Fibroblast of skin of back (primary cell): ENCODE results near the gene HSCB.
"Not testable (repeated sequence)": the region's sequence is repeated elsewhere in the genome, so short reads cannot be mapped to it uniquely, and the experiment has no call there.

ENCODE experiments used
- DNase-seq: peaks from one replicate; pipeline ENCODE4 v3.0.0-alpha.2; 2013

Gene HSCB

GRCh38 chr22:28791841-28792490 lies 50.1 kb downstream of the HSCB start:
- DNase-seq = no peak

- DNase-seq = no peak
Measured at GRCh38 chr22:28792491-28793383, 50.9 kb downstream of the HSCB start.

- no peak for DNase-seq
Measured at GRCh38 chr22:28793976-28794584, 52.2 kb downstream of the HSCB start.

DNA sequence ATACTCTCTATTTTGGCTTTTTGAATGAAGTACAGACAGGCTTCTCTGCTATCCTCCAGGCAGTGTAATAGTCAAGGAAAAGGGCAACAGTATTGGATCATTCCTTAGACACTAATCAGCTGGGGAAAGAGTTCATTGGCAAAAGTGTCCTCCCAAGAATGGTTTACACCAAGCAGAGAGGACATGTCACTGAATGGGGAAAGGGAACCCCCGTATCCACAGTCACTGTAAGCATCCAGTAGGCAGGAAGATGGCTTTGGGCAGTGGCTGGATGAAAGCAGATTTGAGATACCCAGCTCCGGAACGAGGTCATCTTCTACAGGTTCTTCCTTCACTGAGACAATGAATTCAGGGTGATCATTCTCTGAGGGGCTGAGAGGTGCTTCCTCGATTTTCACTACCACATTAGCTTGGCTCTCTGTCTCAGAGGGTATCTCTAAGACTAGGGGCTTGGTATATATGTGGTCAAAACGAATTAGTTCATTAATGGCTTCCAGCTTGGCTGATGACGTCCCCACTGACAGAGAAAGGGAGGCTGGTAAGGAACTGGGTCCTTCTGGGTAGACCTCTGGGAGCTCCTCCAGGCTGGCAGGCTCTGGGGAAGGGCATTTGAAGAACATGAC lies 53.3 kb downstream of the HSCB start:
- no peak for DNase-seq

- no peak for DNase-seq
Measured at GRCh38 chr22:28795932-28796856, 54.4 kb downstream of the HSCB start.

DNA sequence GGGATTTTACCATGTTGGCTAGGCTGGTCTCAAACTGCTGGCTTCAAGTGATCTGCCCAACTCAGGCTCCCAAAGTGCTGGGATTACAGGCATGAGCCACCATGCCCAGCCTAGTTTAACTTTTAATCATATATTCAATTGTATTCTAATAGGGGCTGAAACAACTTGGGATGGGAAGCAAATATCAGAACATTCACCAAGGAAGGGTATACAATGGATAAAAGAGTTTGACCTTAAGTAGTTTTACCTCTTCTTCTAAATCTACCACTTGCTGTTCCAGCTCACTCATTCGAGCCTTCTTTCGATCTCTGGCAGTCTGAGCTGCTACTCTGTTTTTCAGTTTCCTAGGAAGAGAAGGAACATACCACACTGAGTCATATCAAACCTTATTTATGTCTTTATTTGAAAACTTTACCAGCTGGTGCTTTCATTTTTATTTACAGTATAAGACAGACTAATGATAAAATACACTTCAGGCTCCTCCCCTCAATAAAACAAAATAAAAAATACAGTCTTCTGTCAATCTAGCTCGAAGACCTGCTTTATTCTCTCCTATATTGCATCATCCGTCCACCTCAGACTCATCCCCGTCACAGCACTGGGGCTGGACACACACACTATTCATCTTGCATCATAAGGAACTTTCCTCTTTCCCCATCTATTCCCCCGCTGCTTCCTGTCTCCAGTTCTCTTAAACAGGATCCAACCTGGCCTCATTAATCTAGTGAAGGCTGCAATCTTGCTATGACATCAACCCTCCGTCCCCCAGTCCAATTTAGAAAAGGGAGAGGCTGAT lies 57.2 kb downstream of the HSCB start:
- DNase-seq = peak; percentile 93

GRCh38 chr22:28799606-28800307 lies 57.9 kb downstream of the HSCB start:
- DNase-seq = peak; percentile 59

- DNase-seq = peak; percentile 94
Measured at GRCh38 chr22:28800308-28801041, 58.6 kb downstream of the HSCB start, which contains the start of gene XBP1. XBP1 (minus strand) TSS chr22:28800569.

DNA sequence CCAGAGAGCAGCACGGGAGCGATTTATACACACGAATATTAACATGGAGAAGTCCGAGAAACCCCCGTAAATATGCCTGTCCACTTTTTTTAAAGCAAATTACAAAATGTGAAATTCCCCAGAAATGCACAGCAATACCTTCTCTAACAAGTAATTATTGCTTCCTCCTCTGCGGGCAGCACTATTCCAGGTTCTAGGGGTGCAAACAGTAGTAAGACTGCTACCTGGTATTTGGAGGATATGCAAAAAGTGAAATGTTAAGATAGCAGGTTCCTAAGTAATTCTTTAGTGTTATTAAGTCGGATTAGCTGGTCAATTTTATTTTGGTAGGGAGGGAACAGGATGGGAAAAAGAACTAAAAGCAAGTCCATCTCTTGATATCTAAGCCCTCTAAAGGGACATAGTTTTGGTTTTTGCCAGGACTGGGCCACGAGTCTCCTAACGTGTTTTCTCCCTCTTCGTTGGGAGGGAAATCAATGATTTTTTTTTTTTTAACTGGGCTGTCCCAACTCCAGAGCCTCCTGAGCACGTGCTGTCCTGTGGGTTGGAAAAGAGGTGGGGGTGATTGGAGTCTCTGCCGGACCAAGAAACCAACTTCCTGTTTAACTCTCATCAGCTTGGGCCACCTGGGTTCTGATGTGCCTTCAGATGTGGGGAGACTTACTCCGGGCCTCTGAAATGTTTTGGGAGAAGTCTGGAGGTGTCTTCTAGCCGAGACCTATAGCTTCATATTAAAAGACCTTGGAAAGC lies 60.2 kb downstream of the HSCB start:
- DNase-seq = no peak

GRCh38 chr22:28802595-28803123 lies 60.8 kb downstream of the HSCB start:
- DNase-seq = no peak

DNA sequence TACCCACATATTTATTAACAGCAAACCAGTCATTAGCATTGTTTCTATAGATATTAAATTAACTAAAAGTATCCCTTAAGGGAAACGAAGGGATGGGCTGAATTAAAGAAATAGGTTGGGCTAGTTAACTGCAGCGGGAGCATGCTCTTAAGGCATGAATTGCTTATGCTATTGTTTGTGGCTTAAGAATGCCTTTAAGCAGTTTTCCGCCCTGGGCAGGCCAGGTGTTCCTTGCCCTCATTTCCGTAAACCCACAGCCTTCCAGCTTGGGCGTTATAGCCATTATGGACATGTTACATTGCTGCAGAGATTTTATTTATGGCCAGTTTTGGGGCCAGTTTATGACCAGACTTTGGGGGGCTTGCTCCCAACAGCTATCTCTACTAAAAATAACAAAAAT lies 63.6 kb downstream of the HSCB start:
- not testable (repeated sequence) for DNase-seq
